Keratinocyte (primary cell): ENCODE measurements around the gene MYO19. TPM values are rescaled to one million over a fixed set of nuclear protein-coding genes. Genes with fewer than 3 reads are reported as not detected.

Experiments used
- DNase-seq: peaks from one replicate; pipeline ENCODE4 v3.0.0-alpha.2; 2011; ENCODE audit warnings: low read depth, missing footprints, low spot score
- FAIRE-seq: peaks from 2 replicates; lab custom pipeline; 2011; peaks lifted over from hg19 to GRCh38; lab: Jason Lieb, UNC
- H2AFZ ChIP-seq: 2 replicates; pipeline ENCODE4 v1.6.0; 2012; ENCODE audit warnings: low read length, control low read depth, inconsistent platforms; ENCODE audit not compliant: control insufficient read depth
- H3K27ac ChIP-seq: 2 replicates; pipeline ENCODE4 v1.5.1; 2011; ENCODE audit warnings: low read length; ENCODE audit not compliant: control insufficient read depth, insufficient read depth
- H3K27me3 ChIP-seq: 3 replicates; pipeline ENCODE4 v1.6.0; 2011; ENCODE audit warnings: low read length; ENCODE audit not compliant: control insufficient read depth, insufficient read depth; ENCODE audit errors: extremely low read depth
- H3K36me3 ChIP-seq, 2 experiments: 2 replicates in 1 of 2; 3 replicates in 1 of 2; pipeline ENCODE4 v1.5.1; 2011; ENCODE audit warnings: low read length in 2 of 2, mild to moderate bottlenecking in 1 of 2; ENCODE audit not compliant: control insufficient read depth in 2 of 2, insufficient read depth in 2 of 2; ENCODE audit errors: extremely low read depth in 1 of 2
- H3K4me1 ChIP-seq: 3 replicates; pipeline ENCODE4 v1.5.1; 2011; ENCODE audit warnings: low read length; ENCODE audit not compliant: control insufficient read depth, insufficient read depth; ENCODE audit errors: extremely low read depth
- H3K4me2 ChIP-seq: 3 replicates; pipeline ENCODE4 v1.6.0; 2011; ENCODE audit warnings: low read depth, low read length; ENCODE audit not compliant: control insufficient read depth, insufficient read depth; ENCODE audit errors: extremely low read depth
- H3K4me3 ChIP-seq, 3 experiments: fragments of 200-600 bp in 1 of 3; sonication (generic) in 1 of 3; 2 replicates in 2 of 3; 3 replicates in 1 of 3; pipeline ENCODE4 v1.5.1; 2011 to 2016; ENCODE audit warnings: low read length in 3 of 3, mild to moderate bottlenecking in 3 of 3, control low read depth in 2 of 3, inconsistent platforms in 1 of 3, low read depth in 1 of 3, mixed read lengths in 1 of 3, mixed run types in 1 of 3, moderate library complexity in 1 of 3; ENCODE audit not compliant: control insufficient read depth in 2 of 3, insufficient read depth in 2 of 3; ENCODE audit errors: extremely low read depth in 1 of 3
- H3K79me2 ChIP-seq: 2 replicates; pipeline ENCODE4 v1.6.0; 2012; ENCODE audit warnings: low read length; ENCODE audit not compliant: control insufficient read depth, insufficient read depth
- H3K9ac ChIP-seq: 3 replicates; pipeline ENCODE4 v1.6.0; 2011; ENCODE audit warnings: low read length; ENCODE audit not compliant: control insufficient read depth, insufficient read depth; ENCODE audit errors: extremely low read depth
- H3K9me1 ChIP-seq: 3 replicates; pipeline ENCODE4 v1.6.0; 2011; ENCODE audit warnings: low read length; ENCODE audit not compliant: control insufficient read depth, insufficient read depth; ENCODE audit errors: extremely low read depth
- H3K9me3 ChIP-seq: 2 replicates; pipeline ENCODE4 v1.5.1; 2012; ENCODE audit warnings: low read depth, low read length; ENCODE audit not compliant: control insufficient read depth
- H4K20me1 ChIP-seq: 3 replicates; pipeline ENCODE4 v1.6.0; 2011; ENCODE audit warnings: low read length; ENCODE audit not compliant: control insufficient read depth, insufficient read depth; ENCODE audit errors: extremely low read depth
- EZH2 ChIP-seq: IDR thresholded peaks from one replicate; pipeline ENCODE4 v1.6.1; 2012; ENCODE audit warnings: inconsistent platforms, mild to moderate bottlenecking, low read length, moderate library complexity
- dilution Hi-C: fragments of 300-500 bp; cut with MboI; formaldehyde crosslinking; loops from one replicate; pipeline ENCODE4 v1.7.0; 2020; ENCODE audit warnings: low sequenced_read_pairs; ENCODE audit not compliant: extremely low pct_ligation_motif_present
- polyA plus RNA-seq, 5 experiments: library from polyadenylated mRNA; depleted of rRNA in 3 of 5; stranded (reverse) in 3 of 5; stranded (forward) in 1 of 5; unstranded in 1 of 5; fragments of >200 nt; gene quantifications; 1 replicate in 1 of 5; 2 replicates in 3 of 5; 3 replicates in 1 of 5; pipeline versions ENCODE4 v1.2.1 to v1.2.3, GENCODE V29; 2011 to 2012; ENCODE audit warnings: missing spikeins in 2 of 5, low read depth in 1 of 5, low replicate concordance in 1 of 5
- TF ChIP-seq, protein P1 (sequence below), 3 experiments: IDR thresholded peaks in 1 of 3; conservative IDR thresholded peaks in 1 of 3; optimal IDR thresholded peaks in 1 of 3; 2 replicates in 2 of 3; 3 replicates in 1 of 3; pipeline versions ENCODE3 to v1.5.1; 2011; ENCODE audit warnings: low read length in 3 of 3, mild to moderate bottlenecking in 3 of 3, moderate library complexity in 2 of 3, control low read depth in 1 of 3, inconsistent platforms in 1 of 3; ENCODE audit not compliant: insufficient read depth in 2 of 3; ENCODE audit errors: extremely low read depth in 1 of 3

MYO19 gene
- polyA plus RNA-seq, 1 donor (not counting 4 experiments of a cell fraction or from before 2014, with no cell fraction given) = 47.9 TPM

DNA sequence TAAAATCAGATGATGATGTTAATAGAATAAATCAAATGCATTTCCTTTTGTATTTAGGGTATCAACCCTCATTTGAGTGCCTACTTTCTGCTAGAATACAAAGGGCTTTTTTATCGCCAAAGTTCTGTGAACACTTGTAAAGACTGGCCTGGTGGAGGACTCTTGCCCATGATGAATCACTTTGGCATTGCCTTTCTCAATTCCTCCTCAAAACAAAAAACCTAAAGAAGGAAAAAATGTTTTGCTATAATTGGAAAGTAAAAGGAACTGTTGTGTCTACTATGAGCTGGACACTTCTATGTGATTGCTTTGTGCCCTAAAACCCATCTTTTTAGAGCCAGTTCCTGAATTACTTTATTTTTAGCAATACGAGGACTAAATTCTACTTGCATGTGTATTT, 44.0 kb upstream of the MYO19 start:
- H3K4me3 ChIP-seq = no peak overlapping the region
- H3K9me1 ChIP-seq = no peaks in the 10 kb centered on the region
- TF ChIP-seq, protein P1, sequence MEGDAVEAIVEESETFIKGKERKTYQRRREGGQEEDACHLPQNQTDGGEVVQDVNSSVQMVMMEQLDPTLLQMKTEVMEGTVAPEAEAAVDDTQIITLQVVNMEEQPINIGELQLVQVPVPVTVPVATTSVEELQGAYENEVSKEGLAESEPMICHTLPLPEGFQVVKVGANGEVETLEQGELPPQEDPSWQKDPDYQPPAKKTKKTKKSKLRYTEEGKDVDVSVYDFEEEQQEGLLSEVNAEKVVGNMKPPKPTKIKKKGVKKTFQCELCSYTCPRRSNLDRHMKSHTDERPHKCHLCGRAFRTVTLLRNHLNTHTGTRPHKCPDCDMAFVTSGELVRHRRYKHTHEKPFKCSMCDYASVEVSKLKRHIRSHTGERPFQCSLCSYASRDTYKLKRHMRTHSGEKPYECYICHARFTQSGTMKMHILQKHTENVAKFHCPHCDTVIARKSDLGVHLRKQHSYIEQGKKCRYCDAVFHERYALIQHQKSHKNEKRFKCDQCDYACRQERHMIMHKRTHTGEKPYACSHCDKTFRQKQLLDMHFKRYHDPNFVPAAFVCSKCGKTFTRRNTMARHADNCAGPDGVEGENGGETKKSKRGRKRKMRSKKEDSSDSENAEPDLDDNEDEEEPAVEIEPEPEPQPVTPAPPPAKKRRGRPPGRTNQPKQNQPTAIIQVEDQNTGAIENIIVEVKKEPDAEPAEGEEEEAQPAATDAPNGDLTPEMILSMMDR (optimal IDR thresholded peaks at IDR 0.05 in 1 of 3, IDR thresholded peaks at IDR 0.05 in 1 of 3, conservative IDR thresholded peaks at IDR 0.05 in 1 of 3; ENCODE audit: extremely low read depth in 1 of 3, insufficient read depth in 2 of 3, low read length in 3 of 3) = no peak
- TF ChIP-seq EZH2 = no peak
- DNase-seq (no peak), FAIRE-seq (no peak)
- peaks cover 15% of the 10 kb centered on the region for H3K4me1 ChIP-seq
- H3K4me2 ChIP-seq = no peak overlapping the region
- H2AFZ ChIP-seq = no peak overlapping the region
- dilution Hi-C loops = no loop called here
- H3K9ac ChIP-seq = no peak overlapping the region
- H4K20me1 ChIP-seq = peaks cover 3% of the 10 kb centered on the region
- peaks cover 16 to 34% of the 10 kb centered on the region in 2 experiments for H3K36me3 ChIP-seq
- no peak overlapping the region for H3K27ac ChIP-seq
- peaks cover 36% of the 10 kb centered on the region for H3K79me2 ChIP-seq
- no peaks in the 10 kb centered on the region for H3K27me3 ChIP-seq
- H3K9me3 ChIP-seq = no peaks in the 10 kb centered on the region

DNA sequence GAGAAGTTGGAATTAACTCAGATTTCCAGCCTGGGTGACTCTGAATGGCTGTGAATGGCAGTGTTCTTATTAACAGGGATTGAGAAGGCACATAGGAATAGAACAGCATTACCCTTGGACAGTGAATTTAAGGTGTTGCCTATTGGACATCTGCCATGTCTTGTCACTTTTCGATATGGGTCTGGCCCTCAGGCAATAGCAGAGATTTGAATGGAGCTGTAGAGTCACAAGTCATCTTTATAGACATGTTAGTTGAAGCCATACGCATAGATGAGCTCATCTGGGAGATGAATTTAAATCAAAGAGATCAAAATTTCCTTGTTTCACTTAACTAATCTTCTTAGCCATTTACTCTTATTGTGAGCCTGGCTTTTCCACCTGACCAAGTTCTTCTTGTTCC, 42.1 kb upstream of the MYO19 start:
- TF ChIP-seq, protein P1 (optimal IDR thresholded peaks at IDR 0.05 in 1 of 3, IDR thresholded peaks at IDR 0.05 in 1 of 3, conservative IDR thresholded peaks at IDR 0.05 in 1 of 3; ENCODE audit: extremely low read depth in 1 of 3, insufficient read depth in 2 of 3, low read length in 3 of 3) = no peak
- no peak for TF ChIP-seq EZH2
- Histone ChIP-seq H4K20me1 (peaks cover 3% of the 10 kb centered on the region), H3K79me2 (peaks cover 53% of the 10 kb centered on the region), H3K9me3 (no peaks in the 10 kb centered on the region), H3K4me1 (peaks cover 15% of the 10 kb centered on the region), H3K4me2 (no peak overlapping the region), H3K27ac (no peak overlapping the region), H3K4me3 (no peak overlapping the region), H3K9ac (no peak overlapping the region), H3K9me1 (no peaks in the 10 kb centered on the region), H2AFZ (no peak overlapping the region), H3K27me3 (no peaks in the 10 kb centered on the region), H3K36me3 (peaks cover 16 to 34% of the 10 kb centered on the region in 2 experiments)
- DNase-seq (no peak), FAIRE-seq (no peak)
- dilution Hi-C loops = no loop called here
